Tongue (tissue), 2 donors: ENCODE data around the gene ARMC8. TPM values are rescaled to one million over a fixed set of nuclear protein-coding genes. Genes with fewer than 3 reads are reported as not detected.

Experiments used
- DNase-seq: peaks from one replicate; pipeline ENCODE4 v3.0.0-alpha.2; 2015
- total RNA-seq: library from RNA; depleted of rRNA; stranded (reverse); fragments of >200 nt; gene quantifications from one replicate; pipeline ENCODE4 v1.2.3, GENCODE V29; 2014

Gene ARMC8
- total RNA-seq, 1 donor from 2014 or later: 65.9 TPM

DNA sequence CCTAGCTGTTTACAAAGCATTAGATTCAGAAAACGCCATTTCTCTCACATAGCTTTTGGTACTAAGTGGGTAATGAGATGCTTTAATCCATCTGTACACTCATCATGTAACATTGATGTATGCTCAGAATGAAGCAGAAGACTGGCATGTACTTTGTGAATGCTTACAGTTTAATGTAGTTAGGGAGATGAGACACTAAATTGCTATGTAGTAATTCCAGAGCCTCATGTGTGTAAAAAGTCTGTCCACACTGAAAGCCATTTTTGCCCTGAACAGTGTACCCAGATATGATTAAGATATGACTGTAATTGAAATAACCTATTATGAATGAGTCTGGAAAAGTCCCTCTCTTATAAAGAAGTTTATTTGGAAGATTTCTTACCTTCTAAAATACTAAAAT, 66.5 kb downstream of the ARMC8 start:
- no peak for DNase-seq

DNA sequence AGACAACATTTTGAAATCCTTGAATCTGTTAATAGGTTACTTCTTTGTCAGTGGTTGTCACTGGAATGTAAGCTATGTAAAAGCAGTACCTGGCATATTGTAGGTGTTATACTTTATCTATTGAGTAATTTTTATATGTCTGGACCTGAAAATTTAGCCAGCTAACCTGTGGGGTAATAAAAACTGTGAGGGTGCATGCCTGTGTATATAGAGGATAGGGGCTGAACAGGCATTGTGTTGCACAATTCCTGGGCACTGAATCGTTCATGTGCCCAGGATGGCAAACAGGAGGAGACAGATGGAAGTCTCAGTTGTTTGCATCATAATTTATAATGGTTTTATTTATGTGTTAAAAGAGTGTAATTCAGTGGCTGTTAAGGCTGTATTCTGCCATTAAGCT, 67.1 kb downstream of the ARMC8 start:
- DNase-seq: no peak

DNA sequence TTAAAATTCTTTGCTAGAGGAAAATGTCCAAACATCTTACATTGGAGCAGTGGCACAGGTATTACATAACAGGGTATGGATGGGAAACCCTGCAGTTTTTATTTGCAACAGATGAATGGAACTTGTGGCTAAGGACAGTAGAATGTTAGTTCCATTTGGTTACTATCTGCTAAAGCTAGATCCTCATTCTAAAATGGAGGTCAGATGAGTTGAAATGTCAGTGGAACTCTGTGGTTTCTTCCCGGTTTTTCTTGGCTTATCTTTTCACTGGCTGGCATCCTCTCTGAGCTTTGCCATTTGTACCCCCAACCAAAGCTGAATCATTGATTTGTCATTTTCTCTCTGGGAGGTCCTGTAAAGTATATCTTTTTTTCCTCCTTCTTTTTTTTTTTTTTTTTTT, 68.9 kb downstream of the ARMC8 start:
- DNase-seq: no peak

DNA sequence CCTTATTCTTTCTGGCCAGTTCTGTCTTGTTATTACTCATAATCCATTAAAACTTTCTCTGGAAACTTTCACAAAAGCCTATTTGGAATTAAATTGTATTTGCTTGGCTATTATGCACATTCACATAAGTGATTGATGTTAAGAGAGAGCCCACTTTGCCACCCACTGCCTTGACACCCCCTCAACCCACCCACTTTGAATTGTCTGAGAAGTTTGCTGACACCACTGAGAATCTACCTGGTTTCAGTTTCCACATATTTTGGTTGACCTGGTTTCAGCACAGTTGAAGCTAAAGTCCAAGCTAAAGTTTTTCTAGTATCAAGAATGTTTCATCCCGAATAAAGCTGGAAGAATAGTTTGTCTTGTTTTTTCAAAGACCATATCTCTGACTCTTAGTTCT, 70.9 kb downstream of the ARMC8 start:
- no peak for DNase-seq

DNA sequence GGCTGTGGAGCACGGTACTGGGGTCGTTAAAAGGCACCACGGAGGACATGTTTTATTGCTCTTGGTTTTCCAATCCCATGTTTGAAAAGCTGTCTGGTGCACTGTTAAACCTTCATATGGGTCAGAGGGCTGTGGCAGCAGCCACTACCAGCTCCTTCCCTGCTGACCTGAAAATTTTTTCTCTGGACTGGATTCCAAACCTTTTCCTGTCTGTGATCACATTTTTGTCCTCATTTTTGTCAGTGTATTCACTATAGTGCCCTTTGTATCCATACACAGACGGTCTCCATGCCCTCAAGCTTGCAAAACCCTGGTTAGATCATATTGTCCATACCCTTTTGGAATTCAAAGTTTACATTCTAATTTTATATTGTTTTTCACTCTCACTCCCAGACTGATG, 72.0 kb downstream of the ARMC8 start:
- no peak for DNase-seq

DNA sequence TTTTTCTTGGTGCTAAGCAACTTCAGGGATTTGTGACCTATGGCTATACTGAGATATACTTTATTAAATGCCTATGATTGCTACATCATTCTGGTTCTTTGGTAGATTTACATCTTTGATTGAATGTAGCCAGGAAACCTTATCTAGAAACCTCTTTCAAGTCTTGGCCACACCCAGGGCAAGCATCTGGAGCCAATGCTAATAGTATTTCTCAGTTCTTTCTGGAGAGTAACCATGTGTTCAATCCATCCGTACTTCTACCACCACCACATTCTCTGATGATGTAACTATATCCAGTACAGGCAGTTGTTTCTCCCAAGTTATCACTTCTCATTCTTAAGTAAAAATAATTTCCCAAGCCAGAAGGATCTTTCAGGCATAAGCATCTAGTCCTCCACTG, 73.5 kb downstream of the ARMC8 start:
- DNase-seq: no peak

DNA sequence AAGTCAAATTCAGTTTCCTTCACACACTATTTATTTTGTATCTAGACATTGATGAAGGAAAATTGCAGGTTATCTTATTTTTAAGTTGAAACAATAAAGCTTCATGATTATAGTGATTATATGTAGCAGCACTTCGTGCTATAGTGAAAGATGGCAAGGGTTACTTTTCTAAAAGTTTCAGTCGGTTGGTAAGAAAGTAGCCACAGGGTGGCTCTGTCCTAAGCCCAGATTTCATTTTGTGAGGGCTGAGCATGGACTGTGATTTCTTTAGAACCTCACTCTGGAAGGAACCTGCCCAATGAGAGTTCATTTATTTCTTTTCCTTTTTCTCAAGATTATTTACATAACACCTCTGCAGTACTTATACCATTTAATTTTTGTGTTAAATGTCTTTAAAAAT, 76.0 kb downstream of the ARMC8 start:
- peak; percentile 5 for DNase-seq

DNA sequence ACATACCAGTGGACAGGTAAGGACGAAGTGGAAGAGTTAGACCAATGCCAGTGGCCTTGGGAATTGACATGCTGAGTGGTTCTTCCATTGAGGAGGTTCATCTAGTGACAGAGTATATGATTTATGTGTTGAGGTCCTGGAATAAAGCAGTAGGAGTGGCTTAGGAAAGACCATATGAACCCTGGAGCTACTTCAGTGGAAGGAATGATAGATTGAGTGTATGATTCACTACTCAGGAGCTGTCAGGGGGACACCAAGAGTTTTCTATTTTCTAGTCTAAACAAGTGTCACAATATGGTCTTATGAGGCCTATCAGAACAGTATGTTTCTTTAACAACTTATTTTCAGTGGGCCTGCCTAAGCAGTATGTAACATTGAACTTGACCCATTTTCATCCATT, 78.6 kb downstream of the ARMC8 start:
- DNase-seq: no peak

DNA sequence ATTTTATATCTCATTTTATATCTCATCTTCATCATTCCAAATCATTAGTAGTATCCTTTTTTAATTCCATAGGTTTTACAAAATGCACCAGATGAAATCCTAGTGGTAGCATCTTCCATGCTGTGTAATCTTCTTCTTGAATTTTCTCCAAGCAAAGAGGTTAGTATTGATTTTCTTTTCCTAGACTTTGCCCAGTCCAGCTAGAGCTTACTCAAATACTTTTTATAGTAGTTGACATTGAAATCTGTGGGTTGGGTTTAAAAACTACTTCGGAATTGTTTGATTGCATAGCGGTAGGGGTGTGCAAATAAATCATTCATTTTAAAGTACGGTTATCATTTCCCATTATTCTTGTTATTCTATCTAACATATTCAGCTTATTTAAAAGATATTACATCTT, 80.0 kb downstream of the ARMC8 start:
- DNase-seq: no peak

DNA sequence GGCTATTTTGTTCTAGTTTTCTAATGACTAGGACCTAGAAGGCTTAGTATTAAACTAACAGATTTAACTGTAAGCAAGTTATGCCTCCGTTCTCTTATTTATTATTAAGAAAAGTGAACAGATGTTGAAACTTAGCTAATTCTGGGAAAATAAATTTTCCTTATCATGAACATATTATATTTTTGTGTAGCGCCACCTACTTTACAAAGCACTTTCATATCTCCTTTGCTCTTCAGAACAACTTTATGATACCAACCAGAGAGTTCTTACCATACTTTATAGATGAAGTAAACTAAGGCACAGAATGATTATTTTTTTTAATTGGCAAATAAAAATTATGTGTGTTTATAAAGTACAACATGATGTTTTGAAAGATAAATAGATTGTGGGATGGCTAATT, 83.1 kb downstream of the ARMC8 start:
- DNase-seq: no peak

DNA sequence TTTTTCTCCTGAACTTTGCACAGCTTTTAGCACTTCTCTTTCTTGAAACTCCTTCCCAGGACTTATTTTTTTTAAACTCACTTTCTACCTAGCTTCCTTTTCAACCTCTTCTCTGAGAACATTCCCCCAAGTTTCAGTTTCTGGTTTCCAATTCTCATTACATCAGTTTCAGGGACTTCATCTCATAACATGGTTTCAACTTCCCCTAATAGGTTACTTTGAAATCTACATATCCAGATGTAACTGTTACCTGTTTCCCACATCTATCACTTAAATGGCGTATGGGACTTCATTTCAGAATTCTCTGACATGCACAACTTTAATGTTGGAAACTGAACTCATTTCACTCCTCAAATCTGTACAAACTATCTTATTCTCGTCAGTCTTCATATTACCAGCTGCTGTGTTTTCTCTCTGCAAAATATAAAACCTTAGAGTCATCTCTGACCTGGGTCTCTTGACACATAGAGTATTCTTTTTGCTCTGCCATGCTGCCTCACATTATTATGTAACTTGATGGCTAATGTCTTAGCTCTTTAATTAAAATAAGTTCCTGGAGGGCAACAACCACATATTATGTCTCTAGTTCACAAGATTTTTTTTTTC, 84.2 kb downstream of the ARMC8 start:
- no peak for DNase-seq

DNA sequence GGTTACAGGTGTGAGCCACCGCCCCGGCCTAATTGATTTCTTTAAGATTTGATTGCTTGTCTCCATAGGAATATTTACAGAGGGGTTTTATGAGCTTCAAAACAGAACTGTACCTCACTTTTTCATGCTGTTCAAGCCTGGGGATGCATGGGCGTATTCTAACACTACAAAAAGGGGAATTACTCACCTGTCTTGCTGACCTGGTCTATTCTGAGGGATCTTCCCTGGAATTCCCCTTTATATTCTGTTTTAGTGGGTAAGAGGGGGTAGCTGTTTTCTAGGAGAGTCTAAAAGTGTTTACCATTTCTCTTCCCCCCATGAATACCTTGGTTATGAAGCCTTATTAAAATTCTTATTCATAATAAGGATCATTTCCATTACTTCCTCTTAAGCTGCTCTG, 94.5 kb downstream of the ARMC8 start:
- no peak for DNase-seq

DNA sequence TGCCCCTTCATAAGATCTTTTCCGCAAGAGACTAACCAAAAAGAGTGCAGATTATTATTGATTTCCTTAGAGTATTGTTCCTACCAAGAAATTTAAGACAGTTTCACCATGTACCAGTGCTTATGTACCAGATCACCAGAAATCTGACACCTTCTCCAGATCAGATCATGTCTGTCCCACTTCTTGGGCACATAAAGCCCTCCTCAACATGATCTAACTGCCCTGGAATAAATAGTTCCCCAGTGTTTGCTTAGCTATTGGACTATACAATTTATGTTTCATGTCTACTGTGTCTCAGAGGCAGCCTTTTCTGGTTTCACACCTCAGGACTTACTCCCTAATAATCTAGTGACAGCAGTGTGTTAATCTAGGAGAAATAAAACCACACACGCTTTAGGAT, 95.7 kb downstream of the ARMC8 start:
- no peak for DNase-seq

DNA sequence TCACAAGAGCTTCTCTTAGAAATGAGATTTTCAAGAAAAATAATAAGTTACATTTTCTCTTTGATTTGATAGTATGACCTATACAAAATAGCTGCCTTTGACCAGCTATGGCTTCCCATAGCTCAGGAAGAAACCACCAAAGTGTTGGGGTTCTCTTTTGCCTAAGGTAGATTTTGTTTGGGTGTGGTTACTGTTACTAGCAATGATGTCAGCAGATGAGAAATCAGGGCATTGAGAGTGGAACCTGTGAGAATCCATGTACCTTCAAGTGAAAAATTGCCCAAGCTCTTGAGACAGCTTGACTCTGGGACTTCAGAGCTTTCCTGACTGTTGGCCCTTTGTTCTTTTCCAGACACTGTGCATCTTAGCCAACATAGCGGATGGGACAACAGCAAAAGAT, 97.0 kb downstream of the ARMC8 start:
- DNase-seq: no peak

DNA sequence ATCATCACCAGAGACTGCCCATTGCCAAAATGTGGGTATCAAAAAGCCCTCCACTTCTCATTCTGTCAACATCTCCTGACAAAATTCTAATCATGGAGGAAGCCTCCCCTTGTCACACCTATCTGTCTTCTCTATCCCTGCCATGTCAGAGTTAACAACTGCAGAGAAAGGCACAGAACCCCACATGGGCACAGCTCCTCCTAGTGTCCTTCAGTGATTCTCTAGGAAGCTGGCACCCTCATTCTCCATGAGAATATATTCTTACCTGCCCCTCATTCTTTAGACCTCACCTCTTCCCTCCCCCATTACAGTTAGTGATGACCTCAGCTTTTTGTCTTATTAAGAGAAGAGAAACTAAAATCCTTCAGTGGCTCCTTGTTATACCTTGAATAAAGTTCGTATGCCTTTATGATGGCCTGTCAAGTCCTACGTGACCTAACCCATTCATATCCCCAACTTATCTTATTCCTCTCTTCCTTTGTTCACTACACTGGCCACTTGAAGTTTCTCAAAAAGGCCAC, 97.9 kb downstream of the ARMC8 start:
- no peak for DNase-seq

DNA sequence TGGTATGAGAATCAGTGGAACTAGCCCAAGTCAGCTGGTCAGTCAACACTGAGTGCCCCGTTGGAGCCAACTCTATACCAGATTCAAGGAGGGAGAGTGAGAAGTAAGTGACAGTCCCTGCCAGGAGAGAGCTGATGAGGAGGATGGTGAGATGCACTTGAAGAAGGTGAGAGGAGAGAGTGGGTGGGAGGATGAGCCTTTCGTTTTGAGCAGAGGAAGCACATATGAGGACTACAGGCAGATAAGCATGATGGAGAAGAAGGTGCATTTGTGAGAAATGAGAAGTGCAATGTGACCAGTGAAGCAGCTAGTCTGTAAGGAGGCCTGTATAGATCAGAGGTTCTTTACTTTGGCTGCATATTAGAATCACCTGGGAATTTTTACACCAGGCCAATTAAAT, 102.2 kb downstream of the ARMC8 start:
- DNase-seq: no peak

DNA sequence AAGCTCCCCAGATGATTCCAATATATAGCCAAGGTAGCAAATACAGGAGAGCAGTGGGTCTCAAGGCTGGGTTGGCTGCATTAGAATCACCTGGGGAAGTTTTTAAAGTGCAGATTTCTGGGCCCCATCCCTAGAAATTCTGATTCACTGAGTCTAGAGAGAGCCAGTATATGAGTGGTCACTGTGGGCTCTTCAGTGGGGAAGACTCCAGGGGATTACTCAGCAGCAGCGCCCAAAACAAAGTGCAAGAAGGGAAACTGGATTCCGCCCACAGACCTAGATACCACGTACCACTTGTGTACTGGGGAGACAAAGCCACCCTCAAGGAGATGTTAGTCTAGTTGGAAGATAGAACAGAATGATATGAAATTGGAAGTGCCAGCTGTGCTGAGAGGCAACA, 102.6 kb downstream of the ARMC8 start:
- no peak for DNase-seq

DNA sequence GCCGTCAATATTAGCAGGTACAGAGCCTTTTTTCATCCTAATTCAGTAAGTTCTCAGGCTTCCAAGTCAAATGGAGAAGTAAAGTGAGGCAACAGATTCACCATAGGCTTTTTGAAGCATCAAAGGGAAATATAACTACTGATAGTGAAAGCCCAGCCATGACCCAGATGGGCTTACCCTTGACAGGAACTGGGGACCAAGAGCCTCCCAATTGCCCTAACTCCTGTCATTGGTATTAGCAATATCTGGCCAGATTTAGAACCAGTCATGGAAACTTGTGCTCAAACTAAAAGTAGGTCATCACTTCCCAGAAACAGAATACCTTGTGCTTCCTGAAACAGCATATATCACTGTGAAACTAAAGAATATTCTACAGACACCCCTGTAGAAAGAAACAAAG, 109.5 kb downstream of the ARMC8 start:
- DNase-seq: no peak

DNA sequence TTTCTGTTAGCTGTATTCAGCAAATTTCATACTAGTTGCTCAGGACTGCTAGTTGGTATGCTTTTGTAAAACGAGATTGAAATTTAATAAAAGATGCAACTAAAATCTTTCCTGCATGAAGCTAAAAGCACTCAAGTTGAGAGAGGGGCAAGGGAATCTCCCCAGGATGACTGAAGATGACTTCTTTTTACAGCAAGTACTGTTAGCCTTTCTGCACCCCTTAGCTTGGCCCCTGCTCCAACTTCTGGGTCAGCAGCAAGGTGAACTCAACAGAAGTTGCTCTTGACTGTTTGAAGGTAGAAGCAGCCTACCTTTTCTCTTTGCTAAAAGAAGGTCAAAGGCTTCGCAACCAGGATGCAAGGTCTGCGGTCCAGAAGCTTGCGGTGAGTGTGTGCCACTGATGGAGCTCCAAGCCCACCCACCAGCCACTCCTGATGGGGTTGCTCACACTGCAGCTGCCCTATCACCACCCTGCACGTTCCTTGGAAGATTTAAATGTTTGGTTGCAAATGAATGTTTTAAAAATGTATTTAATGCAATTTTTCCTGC, 110.0 kb downstream of the ARMC8 start:
- no peak for DNase-seq

DNA sequence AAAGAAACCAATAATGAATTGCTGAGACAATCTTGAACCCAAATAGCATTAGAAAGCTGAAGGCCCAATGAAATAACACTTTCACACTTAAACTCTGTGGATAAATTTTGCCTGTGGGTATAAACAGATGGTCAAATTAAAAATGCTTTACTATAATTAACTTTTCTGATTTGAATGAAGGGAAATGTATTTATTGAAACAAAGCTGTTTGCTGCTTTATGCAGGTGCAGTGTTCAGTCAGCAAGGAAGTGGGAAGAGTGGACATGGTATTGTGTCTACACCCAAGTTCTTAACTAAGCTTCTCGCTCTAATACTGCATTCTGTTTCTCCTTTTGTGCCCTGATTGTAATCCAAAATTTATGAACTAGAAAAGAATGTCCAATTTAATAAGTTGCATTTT, 110.8 kb downstream of the ARMC8 start:
- DNase-seq: no peak

DNA sequence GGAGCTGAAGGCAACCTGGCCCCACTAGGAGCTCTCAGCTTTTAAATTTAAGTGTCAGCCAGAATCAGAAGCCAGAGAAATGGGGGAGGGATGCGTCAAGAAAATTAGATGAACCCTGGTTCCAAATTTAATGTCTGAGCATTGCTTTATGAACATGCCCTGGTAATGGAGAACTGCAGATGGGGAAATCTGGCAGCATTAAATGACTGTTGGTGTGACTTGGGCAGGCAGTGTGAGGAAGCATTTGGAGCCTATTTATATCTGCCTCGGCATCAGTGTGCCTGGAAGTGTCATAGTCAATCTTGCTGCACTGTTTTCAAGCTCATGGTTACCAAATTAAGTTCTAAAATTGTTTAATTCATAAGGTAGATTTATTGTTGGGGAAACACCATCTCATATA, 113.5 kb downstream of the ARMC8 start:
- no peak for DNase-seq

DNA sequence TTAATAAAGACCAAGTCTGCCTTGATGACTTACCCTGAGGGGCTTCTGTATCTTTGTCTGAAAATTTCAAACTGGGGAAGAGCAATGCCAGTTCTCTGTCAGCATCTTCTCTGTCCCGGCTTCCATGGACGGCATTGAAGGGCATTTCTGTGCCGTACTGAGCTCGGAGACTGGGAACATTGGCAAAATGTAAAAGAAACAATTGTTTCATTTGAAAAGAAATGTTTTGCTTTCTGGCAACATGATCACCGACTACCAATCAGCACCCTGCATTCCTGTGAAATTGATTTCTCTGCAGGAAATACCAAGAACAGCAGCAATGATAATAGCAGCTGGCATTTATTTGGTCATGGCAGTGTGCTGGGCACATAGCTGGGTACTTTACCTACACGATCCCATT, 116.4 kb downstream of the ARMC8 start:
- DNase-seq: peak; percentile 8

DNA sequence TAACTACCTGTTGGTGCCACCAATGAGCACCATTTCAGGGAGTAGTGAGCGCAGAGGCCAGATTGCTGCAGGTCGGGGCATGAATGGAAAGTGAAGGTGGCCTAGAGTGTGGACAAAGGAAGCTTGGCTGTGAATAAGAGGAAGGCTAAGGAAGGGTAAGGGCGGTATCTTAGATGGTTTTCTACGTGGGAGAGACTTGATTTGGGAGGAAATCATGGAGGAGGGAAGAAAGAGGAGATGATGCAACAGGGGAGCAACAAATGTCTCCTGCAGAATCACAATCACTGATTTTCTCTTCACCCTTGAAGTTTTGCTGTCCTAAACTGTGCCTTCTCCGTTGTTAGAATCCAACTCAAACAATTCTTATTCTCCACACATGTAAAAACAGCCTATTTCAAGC, 120.8 kb downstream of the ARMC8 start:
- no peak for DNase-seq

DNA sequence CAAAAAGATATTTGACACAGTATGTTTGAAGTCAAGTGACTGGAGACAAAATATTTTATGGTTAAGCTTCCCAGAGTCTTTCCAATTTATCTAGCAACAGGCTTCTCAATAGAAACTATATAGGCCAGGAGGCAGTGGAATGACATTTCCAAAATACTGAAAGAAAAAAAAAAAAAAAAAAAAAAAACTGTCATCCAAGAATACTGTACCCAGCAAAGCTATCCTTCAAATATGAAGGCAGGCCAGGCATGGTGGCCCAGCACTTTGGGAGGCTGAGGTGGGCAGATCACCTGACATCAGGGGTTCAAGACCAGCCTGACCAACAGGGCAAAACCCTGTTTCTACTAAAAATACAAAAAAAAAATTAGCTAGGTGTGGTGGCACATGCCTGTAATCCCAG, 121.7 kb downstream of the ARMC8 start:
- DNase-seq: no peak

DNA sequence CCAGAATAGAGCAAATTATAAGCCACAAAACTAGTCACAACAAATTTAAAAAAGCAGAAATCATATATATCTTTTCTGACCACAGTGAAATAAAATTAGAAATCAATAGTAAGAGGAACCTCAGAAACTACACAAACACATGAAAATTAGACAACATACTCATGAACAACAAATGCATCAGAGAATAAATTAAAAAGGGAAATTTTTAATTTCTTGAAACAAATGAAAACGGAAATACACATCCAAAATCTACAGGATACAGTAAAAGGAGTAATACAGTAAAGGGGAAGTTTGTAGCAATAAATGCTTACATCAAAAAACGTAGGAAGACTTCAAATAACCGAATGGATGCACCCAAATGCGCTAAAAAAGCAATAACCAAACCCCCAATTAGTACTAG, 123.4 kb downstream of the ARMC8 start:
- no peak for DNase-seq
